H1 (cell line): Measurements from ENCODE around the gene PLCZ1. TPM values are rescaled to one million over a fixed set of nuclear protein-coding genes. Genes with fewer than 3 reads are reported as not detected.

ENCODE experiments used
- CBX8 ChIP-seq: fragments of 300-800, 300-1000 bp; sonication (generic); IDR thresholded peaks from 2 replicates; pipeline ENCODE4 v1.7.1; 2016; ENCODE audit warnings: low read depth, low read length, borderline replicate concordance
- HDAC6 ChIP-seq: IDR thresholded peaks from one replicate; pipeline ENCODE4 v1.7.1; 2012; ENCODE audit warnings: low read depth, mild to moderate bottlenecking, inconsistent platforms, low read length, moderate library complexity
- POLR2A ChIP-seq, 2 experiments: IDR thresholded peaks; 1 replicate in 1 of 2; 2 replicates in 1 of 2; pipeline ENCODE4 v1.6.1; 2011; ENCODE audit warnings: low read depth in 2 of 2, low read length in 2 of 2, mild to moderate bottlenecking in 2 of 2; ENCODE audit errors: control extremely low read depth in 1 of 2
- SP1 ChIP-seq: IDR thresholded peaks from 2 replicates; pipeline ENCODE4 v1.6.1; 2011; ENCODE audit warnings: low read depth, low read length
- ZNF274 ChIP-seq: IDR thresholded peaks from 2 replicates; pipeline ENCODE4 v1.7.0; 2012; ENCODE audit warnings: low read length, borderline replicate concordance; ENCODE audit errors: extremely low read depth
- polyA plus RNA-seq, 7 experiments: library from polyadenylated mRNA; depleted of rRNA in 3 of 7; stranded (reverse) in 5 of 7; unstranded in 2 of 7; fragments of >200 nt in 5 of 7; fragments of 200-250 nt in 2 of 7; gene quantifications; 1 replicate in 5 of 7; 2 replicates in 1 of 7; 4 replicates in 1 of 7; pipeline versions ENCODE4 v1.2.1 to v1.2.3, GENCODE V29; 2011 to 2013; ENCODE audit warnings: missing spikeins in 2 of 7, mixed read lengths in 2 of 7
- total RNA-seq: library from RNA; stranded (reverse); fragmentation: NEBNext Ultra II Directional; extraction: Animal tissue kit (Norgen Biotek cat#: 25700); gene quantifications from 2 replicates; pipeline ENCODE4 v1.2.1, GENCODE V29; 2021

Gene PLCZ1
- total and polyA plus RNA-seq, 2 of the 8 experiments (the other 6 are each of a cell fraction or from before 2014, with no cell fraction given) = not detected

DNA sequence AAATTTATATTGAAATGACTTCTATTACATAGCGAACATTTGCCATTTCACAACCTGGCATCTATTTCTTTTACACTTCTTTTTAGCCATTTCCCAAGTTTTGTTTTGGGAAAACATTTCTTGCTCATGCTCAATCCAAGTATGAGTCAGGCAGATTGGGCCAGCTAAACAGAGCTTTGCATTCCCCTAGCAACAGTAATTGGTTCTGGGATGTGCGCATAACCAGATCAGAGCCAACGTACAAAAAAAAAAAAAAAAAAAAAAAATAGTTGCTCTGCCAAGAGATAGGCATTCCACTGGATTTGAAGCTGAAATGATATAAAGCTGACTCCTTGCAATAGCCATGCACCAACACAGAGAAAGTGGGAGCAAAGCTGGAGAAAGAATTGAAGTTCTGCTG, 37.5 kb downstream of the PLCZ1 start (continued):
- no peak for TF ChIP-seq HDAC6
- TF ChIP-seq CBX8 = no peak
- no peak for TF ChIP-seq SP1
- TF ChIP-seq ZNF274 = no peak
- no peak for TF ChIP-seq POLR2A (IDR thresholded peaks at IDR 0.05; ENCODE audit: control extremely low read depth in 1 of 2, low read depth in 2 of 2, low read length in 2 of 2)
